ENCODE measurements around the gene TMED10.
"Not testable (repeated sequence)": the region's sequence is repeated elsewhere in the genome, so short reads cannot be mapped to it uniquely, and the experiment has no call there.

Gene TMED10

GRCh38 chr14:75190023-75190422 lies 13.6 kb upstream of the TMED10 start:
- Histone ChIP-seq H3K4me1 (ENCODE audit: control insufficient read depth, low read depth, low read length) (no peaks in the 10 kb centered on the region), H3K4me3 (ENCODE audit: low read length) (no peak overlapping the region), H3K36me3 (ENCODE audit: control insufficient read depth, low read depth, low read length) (no peaks in the 10 kb centered on the region), H3K9ac (ENCODE audit: low read length) (no peak overlapping the region), H3K27me3 (ENCODE audit: control insufficient read depth, insufficient read depth, low read length) (no peaks in the 10 kb centered on the region), H3K27ac (ENCODE audit: low read length) (no peak overlapping the region), H3K9me3 (ENCODE audit: control insufficient read depth, low read depth, low read length) (no peaks in the 10 kb centered on the region)

GRCh38 chr14:75188520-75189268 lies 12.3 kb upstream of the TMED10 start:
- Histone ChIP-seq H3K4me1 (ENCODE audit: control insufficient read depth, low read depth, low read length) (no peaks in the 10 kb centered on the region), H3K36me3 (ENCODE audit: control insufficient read depth, low read depth, low read length) (no peaks in the 10 kb centered on the region), H3K4me3 (ENCODE audit: low read length) (no peak overlapping the region), H3K9me3 (ENCODE audit: control insufficient read depth, low read depth, low read length) (no peaks in the 10 kb centered on the region), H3K9ac (ENCODE audit: low read length) (no peak overlapping the region), H3K27me3 (ENCODE audit: control insufficient read depth, insufficient read depth, low read length) (no peaks in the 10 kb centered on the region), H3K27ac (ENCODE audit: low read length) (no peak overlapping the region)

GRCh38 chr14:75188086-75188485 lies 11.7 kb upstream of the TMED10 start:
- H3K27ac ChIP-seq (ENCODE audit: low read length) = no peak overlapping the region

GRCh38 chr14:75186953-75187352 lies 10.5 kb upstream of the TMED10 start:
- no peaks in the 10 kb centered on the region for H3K4me1 ChIP-seq (ENCODE audit: control insufficient read depth, low read depth, low read length)
- H3K36me3 ChIP-seq (ENCODE audit: control insufficient read depth, low read depth, low read length) = no peaks in the 10 kb centered on the region
- no peaks in the 10 kb centered on the region for H3K9me3 ChIP-seq (ENCODE audit: control insufficient read depth, low read depth, low read length)
- no peak overlapping the region for H3K27ac ChIP-seq (ENCODE audit: low read length)
- H3K9ac ChIP-seq (ENCODE audit: low read length) = no peak overlapping the region
- no peak overlapping the region for H3K4me3 ChIP-seq (ENCODE audit: low read length)
- H3K27me3 ChIP-seq (ENCODE audit: control insufficient read depth, insufficient read depth, low read length) = no peaks in the 10 kb centered on the region

More at GRCh38 chr14:75188086-75188485, 11.7 kb upstream of the TMED10 start:
- Histone ChIP-seq H3K9ac (ENCODE audit: low read length) (no peak overlapping the region), H3K36me3 (ENCODE audit: control insufficient read depth, low read depth, low read length) (no peaks in the 10 kb centered on the region), H3K4me3 (ENCODE audit: low read length) (no peak overlapping the region), H3K4me1 (ENCODE audit: control insufficient read depth, low read depth, low read length) (no peaks in the 10 kb centered on the region), H3K9me3 (ENCODE audit: control insufficient read depth, low read depth, low read length) (no peaks in the 10 kb centered on the region), H3K27me3 (ENCODE audit: control insufficient read depth, insufficient read depth, low read length) (no peaks in the 10 kb centered on the region)

- Histone ChIP-seq H3K9me3 (ENCODE audit: control insufficient read depth, low read depth, low read length) (no peaks in the 10 kb centered on the region), H3K4me3 (ENCODE audit: low read length) (no peak overlapping the region), H3K27me3 (ENCODE audit: control insufficient read depth, insufficient read depth, low read length) (no peaks in the 10 kb centered on the region), H3K9ac (ENCODE audit: low read length) (no peak overlapping the region), H3K27ac (ENCODE audit: low read length) (no peak overlapping the region), H3K4me1 (ENCODE audit: control insufficient read depth, low read depth, low read length) (no peaks in the 10 kb centered on the region), H3K36me3 (ENCODE audit: control insufficient read depth, low read depth, low read length) (no peaks in the 10 kb centered on the region)
These were observed 9.0 kb upstream of the TMED10 start for GRCh38 chr14:75185251-75186040.

- Histone ChIP-seq H3K27me3 (ENCODE audit: control insufficient read depth, insufficient read depth, low read length) (no peaks in the 10 kb centered on the region), H3K27ac (ENCODE audit: low read length) (no peak overlapping the region), H3K4me3 (ENCODE audit: low read length) (no peak overlapping the region), H3K9me3 (ENCODE audit: control insufficient read depth, low read depth, low read length) (no peaks in the 10 kb centered on the region), H3K9ac (ENCODE audit: low read length) (no peak overlapping the region), H3K4me1 (ENCODE audit: control insufficient read depth, low read depth, low read length) (no peaks in the 10 kb centered on the region), H3K36me3 (ENCODE audit: control insufficient read depth, low read depth, low read length) (no peaks in the 10 kb centered on the region)
These were observed 8.1 kb upstream of the TMED10 start for GRCh38 chr14:75184492-75184891.

- no peak overlapping the region for H3K9ac ChIP-seq (ENCODE audit: low read length)
- H3K9me3 ChIP-seq (ENCODE audit: control insufficient read depth, low read depth, low read length) = no peaks in the 10 kb centered on the region
- H3K36me3 ChIP-seq (ENCODE audit: control insufficient read depth, low read depth, low read length) = no peaks in the 10 kb centered on the region
- H3K27ac ChIP-seq (ENCODE audit: low read length) = no peak overlapping the region
- no peaks in the 10 kb centered on the region for H3K27me3 ChIP-seq (ENCODE audit: control insufficient read depth, insufficient read depth, low read length)
- H3K4me3 ChIP-seq (ENCODE audit: low read length) = no peak overlapping the region
- no peaks in the 10 kb centered on the region for H3K4me1 ChIP-seq (ENCODE audit: control insufficient read depth, low read depth, low read length)
These were observed 7.6 kb upstream of the TMED10 start for GRCh38 chr14:75184039-75184438.

- no peaks in the 10 kb centered on the region for H3K36me3 ChIP-seq (ENCODE audit: control insufficient read depth, low read depth, low read length)
- H3K9ac ChIP-seq (ENCODE audit: low read length) = no peak overlapping the region
- no peak overlapping the region for H3K27ac ChIP-seq (ENCODE audit: low read length)
- no peaks in the 10 kb centered on the region for H3K4me1 ChIP-seq (ENCODE audit: control insufficient read depth, low read depth, low read length)
- H3K27me3 ChIP-seq (ENCODE audit: control insufficient read depth, insufficient read depth, low read length) = no peaks in the 10 kb centered on the region
- no peak overlapping the region for H3K4me3 ChIP-seq (ENCODE audit: low read length)
- H3K9me3 ChIP-seq (ENCODE audit: control insufficient read depth, low read depth, low read length) = no peaks in the 10 kb centered on the region
These were observed 6.8 kb upstream of the TMED10 start for GRCh38 chr14:75183225-75183624.

- H3K36me3 ChIP-seq (ENCODE audit: control insufficient read depth, low read depth, low read length) = no peaks in the 10 kb centered on the region
- H3K9me3 ChIP-seq (ENCODE audit: control insufficient read depth, low read depth, low read length) = no peaks in the 10 kb centered on the region
- no peak overlapping the region for H3K9ac ChIP-seq (ENCODE audit: low read length)
- no peak overlapping the region for H3K27ac ChIP-seq (ENCODE audit: low read length)
- no peaks in the 10 kb centered on the region for H3K4me1 ChIP-seq (ENCODE audit: control insufficient read depth, low read depth, low read length)
- no peaks in the 10 kb centered on the region for H3K27me3 ChIP-seq (ENCODE audit: control insufficient read depth, insufficient read depth, low read length)
- no peak overlapping the region for H3K4me3 ChIP-seq (ENCODE audit: low read length)
These were observed 6.4 kb upstream of the TMED10 start for GRCh38 chr14:75182821-75183220.

GRCh38 chr14:75182163-75182562 lies 5.8 kb upstream of the TMED10 start:
- not testable (repeated sequence) for H3K4me3 ChIP-seq (ENCODE audit: low read length); H3K27me3 ChIP-seq (ENCODE audit: control insufficient read depth, insufficient read depth, low read length); H3K9ac ChIP-seq (ENCODE audit: low read length); H3K27ac ChIP-seq (ENCODE audit: low read length); H3K4me1 ChIP-seq (ENCODE audit: control insufficient read depth, low read depth, low read length); H3K9me3 ChIP-seq (ENCODE audit: control insufficient read depth, low read depth, low read length); H3K36me3 ChIP-seq (ENCODE audit: control insufficient read depth, low read depth, low read length)

- no peaks in the 10 kb centered on the region for H3K36me3 ChIP-seq (ENCODE audit: control insufficient read depth, low read depth, low read length)
- no peak overlapping the region for H3K4me3 ChIP-seq (ENCODE audit: low read length)
- no peaks in the 10 kb centered on the region for H3K27me3 ChIP-seq (ENCODE audit: control insufficient read depth, insufficient read depth, low read length)
- no peaks in the 10 kb centered on the region for H3K4me1 ChIP-seq (ENCODE audit: control insufficient read depth, low read depth, low read length)
- no peaks in the 10 kb centered on the region for H3K9me3 ChIP-seq (ENCODE audit: control insufficient read depth, low read depth, low read length)
- no peak overlapping the region for H3K9ac ChIP-seq (ENCODE audit: low read length)
- no peak overlapping the region for H3K27ac ChIP-seq (ENCODE audit: low read length)
These were observed 5.1 kb upstream of the TMED10 start for GRCh38 chr14:75181293-75182062.

Measured in iPS-18a (cell line).